Omental fat pad (tissue), 4 donors: ENCODE results near the gene PRDX2. TPM values are rescaled to one million over a fixed set of nuclear protein-coding genes. Genes with fewer than 3 reads are reported as not detected.

Experiments used
- ATAC-seq: fragments of 150-250 bp; one replicate; pipeline ENCODE4 v1.9.1; 2016; ENCODE audit warnings: mild to moderate bottlenecking, moderate library complexity; ENCODE audit not compliant: low FRiP score
- DNase-seq: peaks from one replicate; pipeline ENCODE4 v3.0.0-alpha.2; 2019; ENCODE audit warnings: low spot score
- total RNA-seq, 4 donors: library from RNA; depleted of rRNA; stranded (reverse); fragments of >200 nt; gene quantifications; one replicate each; pipeline ENCODE4 v1.1.0, GENCODE V29; 2016
- TF ChIP-seq, protein P1 (sequence below), 3 donors: fragments of 450-650 bp; IDR thresholded peaks; one replicate each; pipeline ENCODE4 v1.5.1; 2016 to 2017; ENCODE audit warnings: antibody characterized with exemption in 3 of 3, mild to moderate bottlenecking in 3 of 3, moderate library complexity in 2 of 3

The PRDX2 gene
- total RNA-seq, 4 donors from 2014 or later = 165 to 320 (median 219) TPM

DNA sequence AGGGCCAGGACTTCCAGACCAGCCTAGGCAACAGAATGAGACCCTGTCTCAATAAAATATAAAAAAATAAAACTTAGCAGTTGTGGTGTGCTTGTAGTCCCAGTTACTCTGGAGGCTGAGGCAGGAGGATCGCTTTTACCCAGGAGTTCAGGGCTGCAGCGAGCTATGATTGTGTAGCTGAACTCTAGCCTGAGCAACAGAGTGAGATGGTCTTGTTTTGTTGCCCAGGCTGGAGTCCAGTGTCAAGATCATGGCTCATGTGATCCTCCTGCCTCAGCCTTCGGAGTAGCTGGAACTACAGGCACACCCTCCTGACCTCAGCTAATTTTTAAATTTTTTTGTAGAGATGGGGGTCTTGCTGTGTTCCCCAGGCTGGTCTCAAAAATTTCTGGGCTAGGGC lies 14.6 kb downstream of the PRDX2 start:
- TF ChIP-seq, protein P1, sequence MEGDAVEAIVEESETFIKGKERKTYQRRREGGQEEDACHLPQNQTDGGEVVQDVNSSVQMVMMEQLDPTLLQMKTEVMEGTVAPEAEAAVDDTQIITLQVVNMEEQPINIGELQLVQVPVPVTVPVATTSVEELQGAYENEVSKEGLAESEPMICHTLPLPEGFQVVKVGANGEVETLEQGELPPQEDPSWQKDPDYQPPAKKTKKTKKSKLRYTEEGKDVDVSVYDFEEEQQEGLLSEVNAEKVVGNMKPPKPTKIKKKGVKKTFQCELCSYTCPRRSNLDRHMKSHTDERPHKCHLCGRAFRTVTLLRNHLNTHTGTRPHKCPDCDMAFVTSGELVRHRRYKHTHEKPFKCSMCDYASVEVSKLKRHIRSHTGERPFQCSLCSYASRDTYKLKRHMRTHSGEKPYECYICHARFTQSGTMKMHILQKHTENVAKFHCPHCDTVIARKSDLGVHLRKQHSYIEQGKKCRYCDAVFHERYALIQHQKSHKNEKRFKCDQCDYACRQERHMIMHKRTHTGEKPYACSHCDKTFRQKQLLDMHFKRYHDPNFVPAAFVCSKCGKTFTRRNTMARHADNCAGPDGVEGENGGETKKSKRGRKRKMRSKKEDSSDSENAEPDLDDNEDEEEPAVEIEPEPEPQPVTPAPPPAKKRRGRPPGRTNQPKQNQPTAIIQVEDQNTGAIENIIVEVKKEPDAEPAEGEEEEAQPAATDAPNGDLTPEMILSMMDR (IDR thresholded peaks at IDR 0.05) = no peak
- ATAC-seq (no peak), DNase-seq (no peak)

DNA sequence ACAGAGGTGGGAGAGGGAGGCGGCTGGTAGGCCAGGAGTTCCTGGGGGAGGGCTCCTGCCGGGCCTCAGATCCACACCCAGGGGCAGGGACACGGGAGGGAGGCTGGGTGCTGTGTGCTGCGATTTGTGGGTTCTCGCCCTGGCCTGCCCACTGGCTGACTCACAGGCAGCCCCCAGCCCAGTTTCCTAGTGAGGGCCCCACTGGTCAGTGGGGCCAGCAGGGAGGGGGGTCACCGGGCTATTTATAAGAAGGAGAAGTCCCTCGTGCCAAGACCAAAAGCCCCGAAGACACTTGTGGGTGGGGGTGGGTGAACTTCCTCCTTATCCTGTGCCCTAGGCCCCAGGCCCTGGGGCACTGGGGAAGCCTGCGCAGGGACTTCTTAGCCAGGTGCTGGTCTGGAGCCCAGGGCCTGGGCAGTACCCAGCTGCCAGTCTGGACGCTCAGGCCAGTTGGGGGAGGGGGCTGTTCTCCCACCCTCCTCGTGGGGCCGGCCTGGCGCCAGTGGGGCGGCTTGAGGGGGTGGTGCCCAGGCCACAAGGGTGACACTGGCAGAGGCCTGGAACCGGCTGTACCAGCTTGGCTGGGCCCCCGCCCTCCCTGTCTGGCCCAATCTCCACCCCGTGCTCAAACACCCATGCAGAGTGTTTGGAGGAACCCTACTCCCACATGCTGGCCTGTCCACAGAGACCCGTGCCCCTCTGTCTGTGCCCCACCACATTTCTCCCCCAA lies 15.3 kb downstream of the PRDX2 start:
- DNase-seq (no peak), ATAC-seq (no peak)
- TF ChIP-seq, protein P1 (IDR thresholded peaks at IDR 0.05) = no peak

DNA sequence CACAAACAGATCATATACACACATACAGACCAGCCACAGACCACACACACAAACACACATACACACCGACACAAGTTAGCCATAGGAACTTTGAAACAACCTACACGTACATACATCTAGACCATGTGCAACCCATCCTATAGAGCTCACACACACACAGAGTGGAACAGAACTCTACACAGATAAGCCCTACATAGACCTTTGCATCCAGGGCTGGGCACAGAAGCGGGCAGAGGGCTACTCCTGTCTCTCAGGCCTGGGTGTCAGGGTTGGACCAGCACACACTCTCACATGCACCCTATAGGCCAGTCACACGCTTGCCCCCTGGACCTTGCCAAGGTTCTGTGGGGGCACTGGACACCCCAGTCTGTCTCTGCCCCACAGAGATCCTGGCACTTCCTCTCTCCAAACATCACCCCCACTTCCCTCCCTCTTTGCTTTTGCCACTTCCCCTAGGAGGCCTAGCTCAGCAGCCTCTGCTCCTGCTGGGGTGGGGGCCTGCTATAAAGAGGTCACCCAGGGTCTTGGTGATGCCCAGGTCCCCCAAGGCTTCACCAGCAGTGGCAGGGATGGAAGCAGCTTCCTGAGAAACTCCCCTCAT lies 16.1 kb downstream of the PRDX2 start:
- DNase-seq = no peak
- TF ChIP-seq, protein P1 (IDR thresholded peaks at IDR 0.05) = no peak
- no peak for ATAC-seq

DNA sequence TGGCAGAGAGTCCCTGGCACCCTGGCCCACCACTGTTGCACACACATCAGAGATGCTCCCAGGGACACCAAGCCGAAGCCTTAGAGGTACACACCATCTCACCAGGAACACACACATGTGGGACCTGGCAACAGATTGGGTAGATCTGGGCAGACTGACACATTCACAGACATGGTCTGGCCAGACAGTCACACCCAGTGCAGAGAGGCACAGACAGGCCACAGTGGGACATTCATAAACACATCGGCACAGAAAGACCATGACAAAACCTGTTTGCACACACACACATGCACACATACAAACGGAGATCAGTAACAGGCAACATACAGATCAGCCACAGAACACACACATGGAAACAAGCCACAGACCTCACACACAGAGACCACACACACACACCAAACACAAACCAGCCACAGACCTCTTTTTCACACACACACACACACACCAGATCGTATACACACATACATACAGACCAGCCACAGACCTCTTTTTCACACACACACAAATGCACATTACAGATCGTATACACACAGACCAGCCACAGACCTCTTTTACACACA lies 16.6 kb downstream of the PRDX2 start:
- no peak for ATAC-seq
- TF ChIP-seq, protein P1 (IDR thresholded peaks at IDR 0.05) = no peak
- DNase-seq = no peak

DNA sequence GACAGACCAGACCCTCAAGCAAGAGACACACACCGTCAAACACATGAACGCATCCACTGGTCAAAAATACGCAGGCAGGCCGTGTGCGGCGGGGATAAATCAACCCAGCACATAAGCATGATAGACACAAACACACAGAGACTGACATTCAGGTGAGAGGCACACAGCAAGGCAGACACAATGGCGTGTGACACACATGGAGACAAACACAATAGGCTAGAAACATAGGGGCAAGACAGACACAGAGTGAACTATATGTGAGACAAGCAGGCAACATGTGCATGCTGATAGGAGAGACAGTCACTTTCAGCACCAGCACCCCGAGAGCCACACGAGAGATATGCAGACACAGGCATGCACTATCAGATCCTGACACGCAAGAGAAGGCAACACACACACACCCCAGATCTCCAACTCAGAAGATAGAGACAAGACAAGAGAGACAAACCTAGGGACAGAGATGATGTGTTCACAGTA lies 17.2 kb downstream of the PRDX2 start:
- TF ChIP-seq, protein P1 (IDR thresholded peaks at IDR 0.05) = no peak
- no peak for ATAC-seq
- DNase-seq = no peak

DNA sequence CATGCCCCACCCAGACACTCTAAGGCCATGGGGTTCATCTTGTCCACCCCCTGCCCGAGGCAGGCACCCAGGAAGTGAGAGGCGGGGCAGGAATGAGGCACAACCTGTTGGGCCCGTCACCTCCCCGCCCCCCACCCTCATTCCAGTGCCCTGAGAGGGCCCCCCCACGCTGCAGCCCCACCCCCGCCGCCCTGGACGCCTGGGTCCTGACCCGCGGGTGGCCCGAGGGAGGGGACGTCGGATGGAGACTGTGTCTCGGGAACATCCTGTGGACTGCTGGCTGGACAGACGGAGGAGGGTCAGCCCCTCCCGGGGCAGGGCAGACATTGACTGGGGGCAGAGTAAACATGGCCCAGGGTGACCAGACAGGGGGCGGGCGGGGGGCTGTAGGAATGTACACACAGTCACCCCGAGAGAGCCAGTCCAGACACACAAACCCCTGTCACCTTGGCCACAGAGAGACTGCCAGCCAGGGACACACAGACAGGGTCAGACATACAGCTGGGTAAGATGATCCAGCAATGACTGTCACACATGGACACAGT lies 17.7 kb downstream of the PRDX2 start:
- DNase-seq = no peak
- TF ChIP-seq, protein P1 (IDR thresholded peaks at IDR 0.05) = no peak
- no peak for ATAC-seq
